Suprapubic skin (tissue), 4 donors: ENCODE data around the gene NR0B2. TPM values are rescaled to one million over a fixed set of nuclear protein-coding genes. Genes with fewer than 3 reads are reported as not detected.

Experiments
- DNase-seq, 2 donors: peaks; one replicate each; pipeline ENCODE4 v3.0.0-alpha.2; 2019; ENCODE audit warnings: low spot score in 2 of 2
- H3K27ac ChIP-seq: fragments of 200-600 bp; sonication (generic); one replicate; pipeline ENCODE4 v1.5.1; 2019
- H3K27me3 ChIP-seq: fragments of 200-600 bp; sonication (generic); one replicate; pipeline ENCODE4 v1.5.1; 2019
- H3K36me3 ChIP-seq: fragments of 200-600 bp; sonication (generic); one replicate; pipeline ENCODE4 v1.5.1; 2019
- H3K4me1 ChIP-seq: fragments of 200-600 bp; sonication (generic); one replicate; pipeline ENCODE4 v1.5.1; 2019
- H3K4me3 ChIP-seq: fragments of 200-600 bp; sonication (generic); one replicate; pipeline ENCODE4 v1.5.1; 2019; ENCODE audit warnings: mild to moderate bottlenecking
- H3K9me3 ChIP-seq: fragments of 200-600 bp; sonication (generic); one replicate; pipeline ENCODE4 v1.5.1; 2019
- EP300 ChIP-seq: sonication (generic); formaldehyde crosslinking; IDR thresholded peaks from one replicate; pipeline ENCODE4 v1.6.1; 2017; ENCODE audit warnings: antibody characterized with exemption
- POLR2A ChIP-seq, 2 donors: fragments of 450-650 bp; IDR thresholded peaks; one replicate each; pipeline ENCODE4 v1.6.1; 2017; ENCODE audit warnings: antibody characterized with exemption in 2 of 2, mild to moderate bottlenecking in 2 of 2, moderate library complexity in 2 of 2
- POLR2AphosphoS5 ChIP-seq, 3 donors: sonication (generic); formaldehyde crosslinking; IDR thresholded peaks; one replicate each; pipeline ENCODE4 v1.6.1; 2017; ENCODE audit warnings: antibody characterized with exemption in 3 of 3
- WGBS: methylation state at CpG from one replicate; pipeline ENCODE4 v1.1.5; 2018; 5-methylcytosine and 5-hydroxymethylcytosine counted together
- total RNA-seq, 4 donors: library from RNA; depleted of rRNA; stranded (reverse); fragments of >200 nt; gene quantifications; one replicate each; pipeline ENCODE4 v1.1.0, GENCODE V29; 2016
- TF ChIP-seq, protein P1 (sequence below), 2 donors: fragments of 200-600 bp in 1 of 2; fragments of 450-650 bp in 1 of 2; sonication (generic) in 1 of 2; IDR thresholded peaks; one replicate each; pipeline ENCODE4 v1.5.1; 2016 to 2019; ENCODE audit warnings: antibody characterized with exemption in 2 of 2, mild to moderate bottlenecking in 1 of 2, moderate library complexity in 1 of 2

NR0B2 gene
- total RNA-seq, 4 donors from 2014 or later: not detected

DNA sequence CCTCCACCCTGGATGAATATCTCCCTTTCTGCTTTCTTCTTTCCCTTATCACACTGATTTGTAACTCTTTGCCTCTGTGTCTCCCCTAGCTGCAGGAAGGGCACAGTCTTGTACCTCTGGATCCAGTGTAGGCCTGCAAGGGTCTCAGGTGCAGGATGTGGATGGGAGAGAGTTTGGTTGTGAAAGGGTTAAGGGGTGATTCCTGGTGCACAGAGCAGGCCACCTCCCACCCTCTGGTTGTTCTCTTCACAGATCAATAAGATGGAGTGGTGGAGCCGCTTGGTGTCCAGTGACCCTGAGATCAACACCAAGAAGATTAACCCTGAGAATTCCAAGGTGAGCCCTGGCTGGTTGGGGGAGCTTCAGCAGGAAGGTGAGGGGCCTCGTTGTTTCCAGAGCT lies 31.4 kb upstream of the NR0B2 start:
- no peak for TF ChIP-seq POLR2AphosphoS5 (IDR thresholded peaks at IDR 0.05)
- no peak for TF ChIP-seq EP300
- TF ChIP-seq, protein P1, sequence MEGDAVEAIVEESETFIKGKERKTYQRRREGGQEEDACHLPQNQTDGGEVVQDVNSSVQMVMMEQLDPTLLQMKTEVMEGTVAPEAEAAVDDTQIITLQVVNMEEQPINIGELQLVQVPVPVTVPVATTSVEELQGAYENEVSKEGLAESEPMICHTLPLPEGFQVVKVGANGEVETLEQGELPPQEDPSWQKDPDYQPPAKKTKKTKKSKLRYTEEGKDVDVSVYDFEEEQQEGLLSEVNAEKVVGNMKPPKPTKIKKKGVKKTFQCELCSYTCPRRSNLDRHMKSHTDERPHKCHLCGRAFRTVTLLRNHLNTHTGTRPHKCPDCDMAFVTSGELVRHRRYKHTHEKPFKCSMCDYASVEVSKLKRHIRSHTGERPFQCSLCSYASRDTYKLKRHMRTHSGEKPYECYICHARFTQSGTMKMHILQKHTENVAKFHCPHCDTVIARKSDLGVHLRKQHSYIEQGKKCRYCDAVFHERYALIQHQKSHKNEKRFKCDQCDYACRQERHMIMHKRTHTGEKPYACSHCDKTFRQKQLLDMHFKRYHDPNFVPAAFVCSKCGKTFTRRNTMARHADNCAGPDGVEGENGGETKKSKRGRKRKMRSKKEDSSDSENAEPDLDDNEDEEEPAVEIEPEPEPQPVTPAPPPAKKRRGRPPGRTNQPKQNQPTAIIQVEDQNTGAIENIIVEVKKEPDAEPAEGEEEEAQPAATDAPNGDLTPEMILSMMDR (IDR thresholded peaks at IDR 0.05): no peak
- no peak for TF ChIP-seq POLR2A (IDR thresholded peaks at IDR 0.05)
- peaks cover 68% of the 10 kb centered on the region for H3K36me3 ChIP-seq
- H3K4me1 ChIP-seq: no peaks in the 10 kb centered on the region
- no peaks in the 10 kb centered on the region for H3K9me3 ChIP-seq
- WGBS: 63% methylated on average over 2 of the region's 2 CpGs
- H3K27me3 ChIP-seq: no peaks in the 10 kb centered on the region
- H3K27ac ChIP-seq: no peak overlapping the region
- H3K4me3 ChIP-seq: no peak overlapping the region
- DNase-seq: no peak

DNA sequence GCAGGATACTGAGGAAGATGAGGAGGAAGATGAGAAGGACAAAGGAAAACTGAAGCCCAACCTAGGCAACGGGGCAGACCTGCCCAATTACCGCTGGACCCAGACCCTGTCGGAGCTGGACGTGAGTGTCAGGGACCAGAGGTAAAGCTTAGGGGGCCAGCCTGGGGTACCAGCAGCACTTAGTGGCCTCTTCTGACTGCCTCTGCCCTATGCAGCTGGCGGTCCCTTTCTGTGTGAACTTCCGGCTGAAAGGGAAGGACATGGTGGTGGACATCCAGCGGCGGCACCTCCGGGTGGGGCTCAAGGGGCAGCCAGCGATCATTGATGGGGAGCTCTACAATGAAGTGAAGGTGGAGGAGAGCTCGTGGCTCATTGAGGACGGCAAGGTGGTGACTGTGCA lies 28.9 kb upstream of the NR0B2 start:
- Histone ChIP-seq H3K27ac (no peak overlapping the region), H3K4me1 (no peaks in the 10 kb centered on the region), H3K27me3 (no peaks in the 10 kb centered on the region), H3K36me3 (peaks cover 66% of the 10 kb centered on the region), H3K4me3 (no peak overlapping the region), H3K9me3 (no peaks in the 10 kb centered on the region)
- WGBS: 90% methylated on average over 12 of the region's 12 CpGs
- TF ChIP-seq POLR2AphosphoS5 (IDR thresholded peaks at IDR 0.05): no peak
- TF ChIP-seq, protein P1 (IDR thresholded peaks at IDR 0.05): no peak
- no peak for TF ChIP-seq POLR2A (IDR thresholded peaks at IDR 0.05)
- TF ChIP-seq EP300: no peak
- DNase-seq: no peak

GRCh38 chr1:26941311-26941710 lies 27.5 kb upstream of the NR0B2 start:
- TF ChIP-seq EP300 (no peak), POLR2AphosphoS5 (IDR thresholded peaks at IDR 0.05) (no peak), POLR2A (IDR thresholded peaks at IDR 0.05) (no peak)
- TF ChIP-seq, protein P1 (IDR thresholded peaks at IDR 0.05): no peak
- no peaks in the 10 kb centered on the region for H3K27me3 ChIP-seq
- 98% methylated on average over 9 of the region's 10 CpGs for WGBS
- H3K4me3 ChIP-seq: no peak overlapping the region
- H3K36me3 ChIP-seq: peaks cover 68% of the 10 kb centered on the region
- H3K9me3 ChIP-seq: no peaks in the 10 kb centered on the region
- H3K4me1 ChIP-seq: no peaks in the 10 kb centered on the region
- no peak overlapping the region for H3K27ac ChIP-seq
- no peak for DNase-seq

DNA sequence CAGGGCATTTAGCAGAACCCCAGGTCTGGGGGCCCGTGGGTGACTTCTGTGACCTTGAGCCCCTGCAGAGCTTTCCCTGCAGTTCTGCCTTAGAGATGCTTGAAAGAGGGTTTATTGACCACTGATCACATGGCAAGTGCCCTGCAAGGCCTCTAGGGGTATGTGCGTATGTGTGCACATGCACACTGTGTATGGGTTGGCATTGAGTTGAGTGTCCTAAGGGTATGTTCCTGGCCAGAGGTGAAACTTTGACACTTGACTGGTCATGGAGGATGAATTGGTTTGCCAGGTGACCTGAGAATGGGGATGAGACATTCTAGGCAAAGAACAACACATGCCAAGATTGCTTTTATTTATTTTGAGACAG lies 24.9 kb upstream of the NR0B2 start:
- H3K4me1 ChIP-seq: no peaks in the 10 kb centered on the region
- no peak overlapping the region for H3K4me3 ChIP-seq
- H3K9me3 ChIP-seq: no peaks in the 10 kb centered on the region
- 72% methylated on average over 2 of the region's 2 CpGs for WGBS
- H3K27me3 ChIP-seq: no peaks in the 10 kb centered on the region
- TF ChIP-seq EP300 (no peak), POLR2A (IDR thresholded peaks at IDR 0.05) (no peak), POLR2AphosphoS5 (IDR thresholded peaks at IDR 0.05) (no peak)
- TF ChIP-seq, protein P1 (IDR thresholded peaks at IDR 0.05): no peak
- no peak overlapping the region for H3K27ac ChIP-seq
- no peak for DNase-seq
- peaks cover 53% of the 10 kb centered on the region for H3K36me3 ChIP-seq

DNA sequence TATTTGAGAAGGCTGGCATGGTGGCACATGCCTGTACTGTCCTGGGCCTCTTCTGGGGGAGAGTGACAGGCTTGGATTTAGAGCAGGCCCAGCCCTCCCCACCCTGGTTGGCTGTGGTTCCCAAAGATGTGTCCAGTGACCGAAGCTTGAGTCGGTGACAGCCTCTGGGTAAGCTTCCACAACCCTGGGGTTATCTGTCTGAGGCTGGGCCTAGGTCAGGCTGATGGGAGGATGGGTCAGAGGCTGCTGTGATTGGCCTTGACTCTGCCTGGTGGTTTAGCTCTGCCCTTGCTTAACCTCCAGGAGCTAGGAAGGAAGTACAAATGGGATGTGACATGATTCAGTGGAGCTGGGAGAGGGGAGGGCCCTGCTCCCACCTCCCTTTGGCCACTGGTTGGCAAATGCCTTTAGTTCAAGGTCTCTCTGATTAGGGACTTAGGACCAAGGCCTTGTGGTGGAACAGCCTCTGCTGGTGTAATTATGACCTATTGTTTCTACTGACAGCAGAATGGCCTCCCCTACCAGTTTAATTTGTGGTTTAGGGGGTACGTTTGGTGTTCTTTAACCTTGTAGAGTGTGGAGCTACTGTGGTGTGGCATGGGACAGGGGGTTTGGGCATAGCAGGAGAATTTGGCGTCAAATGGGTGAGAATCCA lies 24.4 kb upstream of the NR0B2 start:
- H3K36me3 ChIP-seq: peaks cover 50% of the 10 kb centered on the region
- H3K4me3 ChIP-seq: no peak overlapping the region
- H3K9me3 ChIP-seq: no peaks in the 10 kb centered on the region
- DNase-seq: no peak
- 88% methylated on average over 4 of the region's 4 CpGs for WGBS
- no peaks in the 10 kb centered on the region for H3K4me1 ChIP-seq
- H3K27ac ChIP-seq: no peak overlapping the region
- TF ChIP-seq, protein P1 (IDR thresholded peaks at IDR 0.05): no peak
- TF ChIP-seq POLR2A (IDR thresholded peaks at IDR 0.05) (no peak), POLR2AphosphoS5 (IDR thresholded peaks at IDR 0.05) (no peak), EP300 (no peak)
- H3K27me3 ChIP-seq: no peaks in the 10 kb centered on the region
